BJ (cell line): ENCODE data around the gene TNNT2. TPM values are rescaled to one million over a fixed set of nuclear protein-coding genes. Genes with fewer than 3 reads are reported as not detected.

ENCODE experiments used
- CTCF ChIA-PET: fragments of 350-600 bp; formaldehyde crosslinking; extraction: SDS; loops from one replicate; lab custom pipeline; 2021; ENCODE audit warnings: antibody characterized with exemption, inconsistent platforms; lab: Yijun Ruan, JAX
- POLR2A ChIA-PET: fragments of 300-600 bp; sonication (Branson Sonifier 250); formaldehyde crosslinking; extraction: SDS; loops from one replicate; lab custom pipeline; 2021; ENCODE audit warnings: antibody characterized with exemption; lab: Charles Lee
- DNase-seq: peaks from one replicate; pipeline ENCODE4 v3.0.0-alpha.2; 2011; ENCODE audit warnings: low read depth
- H3K27me3 ChIP-seq: 2 replicates; pipeline ENCODE4 v1.6.0; 2011; ENCODE audit warnings: low read length; ENCODE audit not compliant: control insufficient read depth, insufficient read depth
- H3K36me3 ChIP-seq: 2 replicates; pipeline ENCODE4 v1.5.1; 2011; ENCODE audit warnings: low read length; ENCODE audit not compliant: control insufficient read depth, insufficient read depth
- H3K4me3 ChIP-seq: 2 replicates; pipeline ENCODE4 v1.5.1; 2011; ENCODE audit warnings: low read depth, mild to moderate bottlenecking, control low read depth, low read length
- CTCF ChIP-seq: IDR thresholded peaks from 2 replicates; pipeline ENCODE4 v1.5.1; 2011; ENCODE audit warnings: low read depth, mild to moderate bottlenecking, control low read depth, inconsistent platforms, low read length, moderate library complexity; ENCODE audit not compliant: insufficient read depth
- polyA plus RNA-seq: library from polyadenylated mRNA; depleted of rRNA; stranded (reverse); fragments of >200 nt; gene quantifications from 2 replicates; pipeline ENCODE4 v1.2.3, GENCODE V29; 2011

TNNT2 gene
- polyA plus RNA-seq, 1 experiment, result not detected

GRCh38 chr1:201344206-201345080, 33.0 kb downstream of the TNNT2 start:
- DNase-seq, result no peak
- Histone ChIP-seq H3K27me3 (peaks cover 8% of the 10 kb centered on the region), H3K4me3 (no peak overlapping the region), H3K36me3 (no peaks in the 10 kb centered on the region)
- TF ChIP-seq CTCF, result no peak
- ChIA-PET CTCF (interaction anchor here (0.7 to 7.7 kb wide), 7 partner anchors 12 to 122 kb away, joined by 3 to 136 read pairs (median 16); no protein-coding TSS in a partner anchor), POLR2A (interaction anchor here (0.6 kb wide), 1 partner anchor 211 kb away, joined by 4 read pairs; no protein-coding TSS in a partner anchor)

- Histone ChIP-seq H3K27me3 (peaks cover 12% of the 10 kb centered on the region), H3K4me3 (no peak overlapping the region), H3K36me3 (no peaks in the 10 kb centered on the region)
- no peak for DNase-seq
- TF ChIP-seq CTCF, result no peak
- ChIA-PET POLR2A (no interaction called here), CTCF (interaction anchor here (1.2 kb wide), 1 partner anchor 20 kb away, joined by 3 read pairs; no protein-coding TSS in a partner anchor)
Measured at GRCh38 chr1:201341377-201341776, 36.1 kb downstream of the TNNT2 start.

GRCh38 chr1:201336711-201337450, 40.6 kb downstream of the TNNT2 start:
- no peaks in the 10 kb centered on the region for H3K36me3 ChIP-seq
- no peak for DNase-seq
- H3K4me3 ChIP-seq, result no peak overlapping the region
- H3K27me3 ChIP-seq, result peaks cover 10% of the 10 kb centered on the region
- no peak for TF ChIP-seq CTCF
- ChIA-PET POLR2A (no interaction called here), CTCF (interaction anchor here (1.1 to 4.1 kb wide), 2 partner anchors 10 to 83 kb away, joined by 3 to 19 read pairs; no protein-coding TSS in a partner anchor)

GRCh38 chr1:201335901-201336300, 41.6 kb downstream of the TNNT2 start:
- peaks cover 10% of the 10 kb centered on the region for H3K27me3 ChIP-seq
- CTCF ChIA-PET, result interaction anchor here (1.3 to 4.1 kb wide), 2 partner anchors 11 to 77 kb away, joined by 4 to 19 read pairs; no protein-coding TSS in a partner anchor

More at GRCh38 chr1:201335901-201336300, 41.6 kb downstream of the TNNT2 start:
- POLR2A ChIA-PET, result no interaction called here
- no peak overlapping the region for H3K4me3 ChIP-seq
- no peaks in the 10 kb centered on the region for H3K36me3 ChIP-seq
- no peak for DNase-seq
- no peak for TF ChIP-seq CTCF
